HCT116 (cell line): ENCODE data around the gene PRKG1. TPM values are rescaled to one million over a fixed set of nuclear protein-coding genes. Genes with fewer than 3 reads are reported as not detected.

Source experiments
- ATAC-seq: fragments of 200-7000 bp; cut with Tn5 transposase; 2 replicates; pipeline ENCODE4 v1.9.1; 2020; ENCODE audit warnings: mild to moderate bottlenecking, moderate library complexity
- BruUV-seq: library from RNA; stranded (reverse); fragments of 400-500 nt; replicated peaks from 2 replicates; lab custom pipeline; 2021; lab: Mats Ljungman, UMichigan
- CTCF ChIA-PET: fragments of 300-600 bp; sonication (Branson Sonifier 250); formaldehyde crosslinking; loops from one replicate; lab custom pipeline; 2021; ENCODE audit warnings: antibody characterized with exemption; lab: Charles Lee
- POLR2A ChIA-PET: fragments of 300-600, 350-600 bp; sonication (Branson Sonifier 250); formaldehyde crosslinking; loops from one replicate; lab custom pipeline; 2021; ENCODE audit warnings: antibody characterized with exemption; lab: Charles Lee
- RAD21 ChIA-PET, 2 experiments: fragments of 300-600 bp; sonication (Branson Sonifier 250); formaldehyde crosslinking; loops; one replicate each; lab custom pipeline; 2023; ENCODE audit warnings: low total read pairs in 2 of 2; ENCODE audit not compliant: uncharacterized antibody in 2 of 2, unreplicated experiment in 2 of 2, low non-redundant PET in 1 of 2; lab: Charles Lee
- DNase-seq: peaks from one replicate; pipeline ENCODE4 v3.0.0-alpha.2; 2010; ENCODE audit warnings: low read depth, low spot score
- H2AFZ ChIP-seq: fragments of 200-600 bp; shearing (Covaris generic), sonication (generic); 2 replicates; pipeline ENCODE4 v1.6.1; 2017; ENCODE audit warnings: low read depth, mixed run types, mixed read lengths, antibody characterized with exemption, low read length; ENCODE audit not compliant: poor library complexity, severe bottlenecking
- H3K27ac ChIP-seq: 2 replicates; pipeline ENCODE4 v1.5.1; 2012; ENCODE audit warnings: low read depth, low read length
- H3K27me3 ChIP-seq: fragments of 200-600 bp; sonication (generic); 2 replicates; pipeline ENCODE4 v1.6.1; 2016; ENCODE audit warnings: mixed run types, low read length, mixed read lengths; ENCODE audit not compliant: insufficient read depth
- H3K36me3 ChIP-seq, 2 experiments: fragments of 200-500 bp in 1 of 2; fragments of 200-600 bp in 1 of 2; sonication (Bioruptor generic) in 1 of 2; sonication (generic) in 1 of 2; 2 replicates each; pipeline versions ENCODE4 v1.5.1 to v1.6.1; 2014 to 2016; ENCODE audit warnings: low read length in 2 of 2, inconsistent platforms in 1 of 2, mixed read lengths in 1 of 2, mixed run types in 1 of 2; ENCODE audit not compliant: insufficient read depth in 2 of 2, control insufficient read depth in 1 of 2
- H3K4me1 ChIP-seq, 2 experiments: fragments of 200-600 bp in 1 of 2; sonication (generic) in 1 of 2; 2 replicates each; pipeline versions ENCODE4 v1.5.1 to v1.6.1; 2012 to 2017; ENCODE audit warnings: low read length in 2 of 2, inconsistent platforms in 1 of 2, mild to moderate bottlenecking in 1 of 2, mixed read lengths in 1 of 2, mixed run types in 1 of 2, moderate library complexity in 1 of 2; ENCODE audit not compliant: insufficient read depth in 2 of 2, control insufficient read depth in 1 of 2
- H3K4me2 ChIP-seq: fragments of 200-600 bp; sonication (generic); 2 replicates; pipeline ENCODE4 v1.6.1; 2017; ENCODE audit warnings: mixed run types, low read length, mixed read lengths
- H3K4me3 ChIP-seq, 2 experiments: fragments of 200-600 bp in 1 of 2; sonication (generic) in 1 of 2; replicated peaks in 1 of 2; 2 replicates each; pipeline ENCODE4 v1.5.1; 2011 to 2016; ENCODE audit warnings: low read length in 2 of 2, control low read depth in 1 of 2, low read depth in 1 of 2, mild to moderate bottlenecking in 1 of 2, mixed read lengths in 1 of 2, mixed run types in 1 of 2
- H3K79me2 ChIP-seq: fragments of 200-600 bp; sonication (generic); 2 replicates; pipeline ENCODE4 v1.6.1; 2017; ENCODE audit warnings: mild to moderate bottlenecking, mixed run types, low read length, moderate library complexity, mixed read lengths; ENCODE audit not compliant: insufficient read depth
- H3K9ac ChIP-seq: fragments of 200-600 bp; sonication (generic); 2 replicates; pipeline ENCODE4 v1.6.1; 2016; ENCODE audit warnings: low read length, mixed read lengths
- H3K9me2 ChIP-seq: fragments of 200-600 bp; sonication (generic), shearing (Covaris generic); 2 replicates; pipeline ENCODE4 v1.6.1; 2017; ENCODE audit warnings: mixed run types, mild to moderate bottlenecking, moderate library complexity; ENCODE audit not compliant: insufficient read depth
- H3K9me3 ChIP-seq, 2 experiments: fragments of 200-500 bp in 1 of 2; fragments of 200-600 bp in 1 of 2; sonication (Bioruptor generic) in 1 of 2; sonication (generic) in 1 of 2; 2 replicates each; pipeline ENCODE4 v1.6.1; 2014 to 2017; ENCODE audit warnings: low read length in 2 of 2, mixed read lengths in 2 of 2, inconsistent platforms in 1 of 2, low read depth in 1 of 2, mild to moderate bottlenecking in 1 of 2, mixed run types in 1 of 2, moderate library complexity in 1 of 2; ENCODE audit not compliant: control insufficient read depth in 1 of 2, insufficient read depth in 1 of 2
- H4K20me1 ChIP-seq: fragments of 200-600 bp; sonication (generic), shearing (Covaris generic); 2 replicates; pipeline ENCODE4 v1.6.1; 2017; ENCODE audit warnings: mixed run types, mild to moderate bottlenecking, moderate library complexity; ENCODE audit not compliant: insufficient read depth
- EGR1 ChIP-seq: IDR thresholded peaks from 2 replicates; pipeline ENCODE4 v1.6.1; 2012; ENCODE audit warnings: low read depth
- FOSL1 ChIP-seq: IDR thresholded peaks from 2 replicates; pipeline ENCODE4 v1.6.1; 2012; ENCODE audit warnings: low read depth
- POLR2A ChIP-seq: IDR thresholded peaks from 2 replicates; pipeline ENCODE4 v1.7.0; 2011; ENCODE audit warnings: borderline replicate concordance; ENCODE audit not compliant: insufficient read depth, insufficient read length; ENCODE audit errors: extremely low read depth
- RAD21 ChIP-seq: IDR thresholded peaks from 2 replicates; pipeline ENCODE4 v1.6.1; 2012; ENCODE audit warnings: low read depth, mild to moderate bottlenecking
- SRF ChIP-seq: IDR thresholded peaks from 2 replicates; pipeline ENCODE4 v1.6.1; 2012; ENCODE audit warnings: low read depth
- ZFX ChIP-seq: fragments of 450-650 bp; IDR thresholded peaks from 2 replicates; pipeline ENCODE4 v1.6.1; 2017
- intact Hi-C: fragments of 100-400 bp; cut with micrococcal nuclease; formaldehyde crosslinking; loops from 2 replicates; pipeline ENCODE4 v1.10.0; 2022
- total RNA-seq: library from RNA; stranded (reverse); gene quantifications from one replicate; pipeline ENCODE4 v1.2.1, GENCODE V29; 2021; ENCODE audit not compliant: unreplicated experiment
- TF ChIP-seq, protein P1 (sequence below): IDR thresholded peaks from 2 replicates; pipeline ENCODE4 v1.6.1; 2012
- TF ChIP-seq, protein P2 (sequence below), 3 experiments: fragments of 200-600 bp in 1 of 3; sonication (generic) in 1 of 3; IDR thresholded peaks in 2 of 3; conservative IDR thresholded peaks in 1 of 3; 2 replicates each; pipeline ENCODE4 v1.5.1; 2012 to 2017; ENCODE audit warnings: low read depth in 2 of 3, low read length in 2 of 3, antibody characterized with exemption in 1 of 3, borderline replicate concordance in 1 of 3, control low read depth in 1 of 3, mild to moderate bottlenecking in 1 of 3, mixed read lengths in 1 of 3, mixed run types in 1 of 3, moderate library complexity in 1 of 3; ENCODE audit not compliant: insufficient read depth in 1 of 3

The PRKG1 gene
- total RNA-seq, 1 experiment from 2014 or later, result 1.4 TPM

DNA sequence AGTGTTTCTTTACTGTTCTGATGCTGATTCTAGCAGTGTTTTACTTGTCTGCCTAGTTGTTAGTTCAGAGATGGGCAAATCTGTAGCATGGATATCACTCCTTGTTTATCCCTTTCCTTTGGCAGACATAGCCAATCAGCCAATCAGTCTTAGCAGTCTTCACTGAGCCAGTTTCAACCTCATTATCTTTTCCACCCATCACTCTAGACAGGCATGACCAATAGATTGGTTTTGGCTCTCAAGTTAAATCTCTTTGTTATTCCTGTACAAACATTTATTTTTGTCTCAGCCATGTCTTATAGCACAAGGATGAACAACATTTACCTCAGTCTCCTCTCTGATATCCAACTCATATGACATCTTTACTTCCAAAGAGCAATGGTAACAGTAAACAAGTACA, 109.5 kb downstream of the PRKG1 start:
- no peak overlapping the region for H3K4me2 ChIP-seq
- DNase-seq, result no peak
- no peaks in the 10 kb centered on the region for H4K20me1 ChIP-seq
- peaks cover 9% of the 10 kb centered on the region for H3K27me3 ChIP-seq
- ATAC-seq, result no peak
- no peaks in the 10 kb centered on the region for H3K36me3 ChIP-seq
- H3K4me1 ChIP-seq, result no peaks in the 10 kb centered on the region
- H2AFZ ChIP-seq, result no peak overlapping the region
- ChIA-PET POLR2A (no interaction called here), RAD21 (no interaction called here), CTCF (no interaction called here)
- no peak overlapping the region for H3K27ac ChIP-seq
- no peaks in the 10 kb centered on the region for H3K79me2 ChIP-seq
- intact Hi-C loops, result no loop called here
- H3K4me3 ChIP-seq, result no peak overlapping the region
- no peak overlapping the region for H3K9ac ChIP-seq
- no peaks in the 10 kb centered on the region for H3K9me3 ChIP-seq
- no peaks in the 10 kb centered on the region for H3K9me2 ChIP-seq
- BruUV-seq, result no TSS peak
- no peak for TF ChIP-seq ZFX

GRCh38 chr10:51186361-51186760, 112.1 kb downstream of the PRKG1 start:
- Histone ChIP-seq H3K9me3 (no peaks in the 10 kb centered on the region), H3K36me3 (no peaks in the 10 kb centered on the region), H3K79me2 (no peaks in the 10 kb centered on the region), H3K4me3 (no peak overlapping the region), H3K27ac (no peak overlapping the region), H3K4me1 (no peaks in the 10 kb centered on the region), H3K9ac (no peak overlapping the region), H2AFZ (no peak overlapping the region), H3K9me2 (no peaks in the 10 kb centered on the region), H3K27me3 (no peaks in the 10 kb centered on the region), H3K4me2 (no peak overlapping the region), H4K20me1 (no peaks in the 10 kb centered on the region)
- intact Hi-C loops, result no loop called here
- CTCF ChIA-PET, result no interaction called here
- no peak for DNase-seq
- TF ChIP-seq SRF, result no peak
- TF ChIP-seq FOSL1, result no peak
- TF ChIP-seq EGR1, result no peak
- TF ChIP-seq POLR2A, result no peak
- no peak for TF ChIP-seq RAD21
- TF ChIP-seq, protein P1, sequence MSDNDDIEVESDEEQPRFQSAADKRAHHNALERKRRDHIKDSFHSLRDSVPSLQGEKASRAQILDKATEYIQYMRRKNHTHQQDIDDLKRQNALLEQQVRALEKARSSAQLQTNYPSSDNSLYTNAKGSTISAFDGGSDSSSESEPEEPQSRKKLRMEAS, result no peak
- TF ChIP-seq, protein P2, sequence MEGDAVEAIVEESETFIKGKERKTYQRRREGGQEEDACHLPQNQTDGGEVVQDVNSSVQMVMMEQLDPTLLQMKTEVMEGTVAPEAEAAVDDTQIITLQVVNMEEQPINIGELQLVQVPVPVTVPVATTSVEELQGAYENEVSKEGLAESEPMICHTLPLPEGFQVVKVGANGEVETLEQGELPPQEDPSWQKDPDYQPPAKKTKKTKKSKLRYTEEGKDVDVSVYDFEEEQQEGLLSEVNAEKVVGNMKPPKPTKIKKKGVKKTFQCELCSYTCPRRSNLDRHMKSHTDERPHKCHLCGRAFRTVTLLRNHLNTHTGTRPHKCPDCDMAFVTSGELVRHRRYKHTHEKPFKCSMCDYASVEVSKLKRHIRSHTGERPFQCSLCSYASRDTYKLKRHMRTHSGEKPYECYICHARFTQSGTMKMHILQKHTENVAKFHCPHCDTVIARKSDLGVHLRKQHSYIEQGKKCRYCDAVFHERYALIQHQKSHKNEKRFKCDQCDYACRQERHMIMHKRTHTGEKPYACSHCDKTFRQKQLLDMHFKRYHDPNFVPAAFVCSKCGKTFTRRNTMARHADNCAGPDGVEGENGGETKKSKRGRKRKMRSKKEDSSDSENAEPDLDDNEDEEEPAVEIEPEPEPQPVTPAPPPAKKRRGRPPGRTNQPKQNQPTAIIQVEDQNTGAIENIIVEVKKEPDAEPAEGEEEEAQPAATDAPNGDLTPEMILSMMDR (IDR thresholded peaks at IDR 0.05 in 2 of 3, conservative IDR thresholded peaks at IDR 0.05 in 1 of 3; ENCODE audit: borderline replicate concordance in 1 of 3, insufficient read depth in 1 of 3, low read depth in 2 of 3, low read length in 2 of 3), result no peak
- ATAC-seq, result no peak
- no TSS peak for BruUV-seq
- POLR2A ChIA-PET, result no interaction called here
- RAD21 ChIA-PET, result no interaction called here
